Adrenal gland (tissue), 12 donors: ENCODE data around the gene PALMD. TPM values are rescaled to one million over a fixed set of nuclear protein-coding genes. Genes with fewer than 3 reads are reported as not detected.

Experiments used
- DNase-seq, 7 donors: peaks; one replicate each; pipeline ENCODE4 v3.0.0-alpha.2; 2019 to 2020
- H3K27ac ChIP-seq, 5 donors: fragments of 200-600 bp; sonication (generic) in 4 of 5; 1 replicate in 3 of 5; 2 replicates in 2 of 5; pipeline versions ENCODE4 v1.5.1 to v1.8.0; 2016 to 2020; ENCODE audit warnings: mild to moderate bottlenecking in 1 of 5
- H3K27me3 ChIP-seq: fragments of 200-600 bp; 2 replicates; pipeline ENCODE4 v1.8.0; 2021
- H3K36me3 ChIP-seq, 2 donors: fragments of 200-600 bp; replicated peaks in 1 of 2; 1 replicate in 1 of 2; 2 replicates in 1 of 2; pipeline versions ENCODE4 v1.5.1 to v1.8.0; 2018 to 2022
- H3K4me1 ChIP-seq, 2 donors: fragments of 200-600 bp; replicated peaks in 1 of 2; 1 replicate in 1 of 2; 2 replicates in 1 of 2; pipeline versions ENCODE4 v1.5.1 to v1.8.0; 2018 to 2021
- H3K4me3 ChIP-seq, 4 donors: fragments of 200-600 bp; sonication (generic) in 3 of 4; one replicate each; pipeline ENCODE4 v1.5.1; 2016 to 2018
- H3K9me3 ChIP-seq, 3 donors: fragments of 200-600 bp; sonication (generic) in 1 of 3; replicated peaks in 1 of 3; 1 replicate in 2 of 3; 2 replicates in 1 of 3; pipeline versions ENCODE4 v1.5.1 to v1.8.0; 2016 to 2021
- POLR2A ChIP-seq, 2 donors: fragments of 450-650 bp; IDR thresholded peaks; one replicate each; pipeline ENCODE4 v1.6.1; 2017; ENCODE audit warnings: antibody characterized with exemption in 2 of 2, mild to moderate bottlenecking in 2 of 2, moderate library complexity in 1 of 2
- WGBS, 4 donors: extraction: QIAGEN DNeasy Blood & Tissue Kit in 2 of 4; methylation state at CpG; one replicate each; pipeline versions ENCODE4 v1.1.5 to v1.1.7; 2013 to 2017; 5-methylcytosine and 5-hydroxymethylcytosine counted together
- intact Hi-C, 2 donors: fragments of 100-400 bp; cut with DNase I; formaldehyde crosslinking; loops; one replicate each; pipeline versions ENCODE4 v1.14.1 to v1.15.0; 2022 to 2023
- polyA plus RNA-seq, 3 donors: library from polyadenylated mRNA; stranded (reverse); fragments of 200-250 nt in 2 of 3; fragments of 350-450 nt in 1 of 3; fragmentation: Illumina TruSeq in 1 of 3; extraction: RNeasy Lipid Tissue Mini Kit (QIAGEN cat#74804) in 1 of 3; gene quantifications; one replicate each; pipeline ENCODE4 v1.2.3, GENCODE V29; 2013 to 2014
- total RNA-seq, 9 donors: library from RNA; depleted of rRNA in 4 of 9; stranded (reverse); fragments of >200 nt in 4 of 9; fragments of 120-200 nt in 1 of 9; fragmentation: NEBNext Ultra II Directional in 1 of 9; extraction: Animal tissue kit (Norgen Biotek cat#: 25700) in 1 of 9; gene quantifications; one replicate each; pipeline versions ENCODE4 v1.1.0 to v1.2.4, GENCODE V29; 2013 to 2023
- TF ChIP-seq, protein P1 (sequence below), 6 experiments: fragments of 450-650 bp in 4 of 6; fragments of 200-600 bp in 2 of 6; sonication (generic) in 1 of 6; IDR thresholded peaks; 1 replicate in 5 of 6; 2 replicates in 1 of 6; pipeline versions ENCODE4 v1.5.1 to v1.8.0; 2016 to 2021; ENCODE audit warnings: antibody characterized with exemption in 6 of 6, mild to moderate bottlenecking in 2 of 6, moderate library complexity in 1 of 6
- donor health status: healthy with polysubstance abuse.
- donor health status: Bipolar disorder and iron deficiency.
- donor health status: DM: yes; HTN: yes; CAD: no.
- donor health status: DM: no; HTN: no; CAD: no.
- donor health status: DM: no; HTN: no; CAD: no.
- donor health status: DM: yes; HTN: yes; CAD: no.

PALMD gene
- total and polyA plus RNA-seq, 12 donors, result 35.8 to 189 (median 66.0) TPM

DNA sequence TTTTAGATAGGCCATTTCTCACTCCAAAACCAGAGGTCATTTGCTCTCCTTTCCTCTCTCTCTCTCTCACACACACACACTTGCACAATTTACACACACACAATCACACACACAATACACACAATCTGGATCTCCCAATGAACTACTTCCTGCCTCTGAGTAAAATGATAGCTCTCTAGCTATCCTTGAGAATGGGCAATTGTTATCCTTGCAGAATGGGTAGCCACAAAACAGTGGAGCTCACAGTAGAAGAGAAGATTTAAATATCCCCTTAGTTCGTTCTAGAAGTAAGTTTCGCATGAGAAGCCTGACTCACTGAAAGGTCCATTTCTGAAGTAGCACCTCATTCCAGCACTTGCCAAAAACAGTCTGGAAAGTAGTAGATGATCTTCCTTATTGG lies 17.6 kb downstream of the PALMD start:
- peaks cover 21 to 60% of the 10 kb centered on the region in 2 donors for H3K4me1 ChIP-seq
- peaks cover 0 to 12% of the 10 kb centered on the region in 2 donors for H3K36me3 ChIP-seq
- H3K27ac ChIP-seq, result peak overlapping the region; percentile 41 to 82 (median 70)
- no peak for TF ChIP-seq POLR2A (IDR thresholded peaks at IDR 0.05)
- TF ChIP-seq, protein P1, sequence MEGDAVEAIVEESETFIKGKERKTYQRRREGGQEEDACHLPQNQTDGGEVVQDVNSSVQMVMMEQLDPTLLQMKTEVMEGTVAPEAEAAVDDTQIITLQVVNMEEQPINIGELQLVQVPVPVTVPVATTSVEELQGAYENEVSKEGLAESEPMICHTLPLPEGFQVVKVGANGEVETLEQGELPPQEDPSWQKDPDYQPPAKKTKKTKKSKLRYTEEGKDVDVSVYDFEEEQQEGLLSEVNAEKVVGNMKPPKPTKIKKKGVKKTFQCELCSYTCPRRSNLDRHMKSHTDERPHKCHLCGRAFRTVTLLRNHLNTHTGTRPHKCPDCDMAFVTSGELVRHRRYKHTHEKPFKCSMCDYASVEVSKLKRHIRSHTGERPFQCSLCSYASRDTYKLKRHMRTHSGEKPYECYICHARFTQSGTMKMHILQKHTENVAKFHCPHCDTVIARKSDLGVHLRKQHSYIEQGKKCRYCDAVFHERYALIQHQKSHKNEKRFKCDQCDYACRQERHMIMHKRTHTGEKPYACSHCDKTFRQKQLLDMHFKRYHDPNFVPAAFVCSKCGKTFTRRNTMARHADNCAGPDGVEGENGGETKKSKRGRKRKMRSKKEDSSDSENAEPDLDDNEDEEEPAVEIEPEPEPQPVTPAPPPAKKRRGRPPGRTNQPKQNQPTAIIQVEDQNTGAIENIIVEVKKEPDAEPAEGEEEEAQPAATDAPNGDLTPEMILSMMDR (IDR thresholded peaks at IDR 0.05), result no peak
- intact Hi-C loops, result no loop called here
- DNase-seq, result no peak
- WGBS, 4 donors, result 84 to 100% (median 87%) methylated on average over 2 of the region's 2 CpGs
- H3K27me3 ChIP-seq, result no peaks in the 10 kb centered on the region
- no peak overlapping the region for H3K4me3 ChIP-seq
- no peaks in the 10 kb centered on the region for H3K9me3 ChIP-seq

DNA sequence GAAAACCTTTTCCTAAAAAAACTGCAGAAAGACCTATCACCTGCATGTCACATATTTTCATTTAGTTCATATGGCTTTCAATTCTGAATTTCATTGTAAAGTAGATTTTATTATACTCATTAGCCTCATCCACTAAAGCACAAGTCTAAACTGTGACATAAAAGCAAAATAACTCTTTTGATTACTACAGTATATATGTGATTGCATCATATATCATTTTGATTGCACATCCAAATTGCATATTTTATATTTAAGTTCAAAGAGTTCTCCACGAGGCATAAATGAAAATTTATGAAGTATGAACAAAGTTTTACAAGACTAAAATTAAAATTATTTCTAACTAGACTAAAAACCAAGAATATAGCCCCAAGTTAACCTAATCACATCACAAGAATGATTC lies 19.3 kb downstream of the PALMD start:
- intact Hi-C loops, result no loop called here
- no peaks in the 10 kb centered on the region for H3K27me3 ChIP-seq
- no peak for DNase-seq
- no peak overlapping the region for H3K27ac ChIP-seq
- 83 to 87% (median 84%) methylated on average over 1 of the region's 1 CpG for WGBS, 4 donors
- H3K9me3 ChIP-seq, result no peaks in the 10 kb centered on the region
- H3K4me3 ChIP-seq, result no peak overlapping the region
- peaks cover 23 to 50% of the 10 kb centered on the region in 2 donors for H3K4me1 ChIP-seq
- TF ChIP-seq, protein P1 (IDR thresholded peaks at IDR 0.05), result no peak
- TF ChIP-seq POLR2A (IDR thresholded peaks at IDR 0.05), result no peak
- peaks cover 0 to 18% of the 10 kb centered on the region in 2 donors for H3K36me3 ChIP-seq

DNA sequence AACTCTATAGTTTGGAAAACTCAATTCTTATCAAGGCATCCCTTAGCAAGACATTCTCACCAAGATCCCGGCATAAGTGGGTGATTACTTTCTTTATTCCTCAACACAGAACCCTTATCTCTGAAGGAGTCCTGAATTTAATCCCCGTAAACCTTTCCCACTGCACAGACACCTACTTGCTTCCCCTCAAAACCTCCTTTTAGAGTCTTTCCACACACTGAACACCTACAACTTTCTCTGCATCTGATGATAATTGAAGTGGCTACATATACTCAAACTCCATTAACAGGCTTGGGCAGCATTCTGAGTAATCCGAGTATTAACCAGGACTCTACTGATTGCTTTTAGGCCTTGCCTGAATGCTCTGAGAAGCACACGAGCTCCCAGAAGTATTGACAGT lies 23.5 kb downstream of the PALMD start:
- Histone ChIP-seq H3K9me3 (no peaks in the 10 kb centered on the region), H3K36me3 (peaks cover 0 to 18% of the 10 kb centered on the region in 2 donors), H3K27me3 (no peaks in the 10 kb centered on the region), H3K27ac (peak overlapping the region in 2 of 5 donors; percentile 29 to 47), H3K4me1 (peaks cover 28 to 50% of the 10 kb centered on the region in 2 donors), H3K4me3 (no peak overlapping the region)
- intact Hi-C loops, result no loop called here
- 79 to 90% (median 84%) methylated on average over 4 of the region's 4 CpGs for WGBS, 4 donors
- no peak for DNase-seq
- TF ChIP-seq, protein P1 (IDR thresholded peaks at IDR 0.05), result no peak
- no peak for TF ChIP-seq POLR2A (IDR thresholded peaks at IDR 0.05)

DNA sequence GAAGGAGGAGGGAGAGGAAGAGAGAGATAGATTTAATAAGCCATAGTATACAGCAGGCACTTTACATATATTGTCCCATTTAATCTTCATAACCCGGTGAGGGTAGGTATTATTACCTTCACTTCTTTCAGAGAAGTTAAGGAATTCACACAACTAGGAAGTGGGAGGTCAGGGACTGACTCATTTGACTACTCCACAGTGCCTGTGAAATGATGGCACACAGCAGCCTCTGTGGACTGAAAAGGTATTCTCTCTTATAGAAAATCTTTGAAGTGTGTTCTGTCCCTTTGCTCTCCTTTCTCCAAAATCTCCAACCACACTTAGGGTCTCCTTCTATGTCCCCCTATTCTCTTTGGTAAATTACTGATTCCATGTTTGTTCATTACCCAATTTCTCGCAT lies 23.9 kb downstream of the PALMD start:
- no peaks in the 10 kb centered on the region for H3K9me3 ChIP-seq
- TF ChIP-seq POLR2A (IDR thresholded peaks at IDR 0.05), result no peak
- TF ChIP-seq, protein P1 (IDR thresholded peaks at IDR 0.05), result no peak
- H3K27me3 ChIP-seq, result no peaks in the 10 kb centered on the region
- intact Hi-C loops, result no loop called here
- H3K4me3 ChIP-seq, result no peak overlapping the region
- peaks cover 0 to 18% of the 10 kb centered on the region in 2 donors for H3K36me3 ChIP-seq
- H3K4me1 ChIP-seq, result peaks cover 31 to 54% of the 10 kb centered on the region in 2 donors
- no peak for DNase-seq
- WGBS, 4 donors, result 83 to 94% (median 92%) methylated on average over 2 of the region's 2 CpGs
- peak overlapping the region in 2 of 5 donors; percentile 29 to 47 for H3K27ac ChIP-seq
